ENCODE results near the gene RTP1.
"Not testable (repeated sequence)": the region's sequence is repeated elsewhere in the genome, so short reads cannot be mapped to it uniquely, and the experiment has no call there.

RTP1 gene

GRCh38 chr3:187199463-187200050 lies 2.3 kb downstream of the RTP1 start:
- not testable (repeated sequence) for DNase-seq (ENCODE audit: low read depth)

GRCh38 chr3:187205683-187206082 lies 8.4 kb downstream of the RTP1 start:
- no peak for DNase-seq (ENCODE audit: low read depth)

GRCh38 chr3:187207062-187207461 lies 9.8 kb downstream of the RTP1 start:
- DNase-seq (ENCODE audit: low read depth), result no peak

- DNase-seq (ENCODE audit: low read depth), result no peak
Observed at GRCh38 chr3:187207624-187208023, 10.3 kb downstream of the RTP1 start.

GRCh38 chr3:187208159-187208558 lies 10.9 kb downstream of the RTP1 start:
- DNase-seq (ENCODE audit: low read depth), result no peak

GRCh38 chr3:187209491-187209890 lies 12.2 kb downstream of the RTP1 start:
- DNase-seq (ENCODE audit: low read depth), result no peak

GRCh38 chr3:187210091-187210490 lies 12.8 kb downstream of the RTP1 start:
- no peak for DNase-seq (ENCODE audit: low read depth)

- DNase-seq (ENCODE audit: low read depth), result no peak
Observed at GRCh38 chr3:187210545-187211327, 13.4 kb downstream of the RTP1 start.

- DNase-seq (ENCODE audit: low read depth), result no peak
Observed at GRCh38 chr3:187211532-187212195, 14.4 kb downstream of the RTP1 start.

GRCh38 chr3:187212196-187212545 lies 14.9 kb downstream of the RTP1 start:
- DNase-seq (ENCODE audit: low read depth), result no peak

- DNase-seq (ENCODE audit: low read depth), result no peak
Observed at GRCh38 chr3:187212705-187213104, 15.4 kb downstream of the RTP1 start.

GRCh38 chr3:187213616-187214015 lies 16.3 kb downstream of the RTP1 start:
- no peak for DNase-seq (ENCODE audit: low read depth)

- no peak for DNase-seq (ENCODE audit: low read depth)
Observed at GRCh38 chr3:187215460-187215859, 18.2 kb downstream of the RTP1 start.

GRCh38 chr3:187222801-187223200 lies 25.5 kb downstream of the RTP1 start:
- no peak for DNase-seq (ENCODE audit: low read depth)

- DNase-seq (ENCODE audit: low read depth), result no peak
Observed at GRCh38 chr3:187223799-187224198, 26.5 kb downstream of the RTP1 start.

- DNase-seq (ENCODE audit: low read depth), result no peak
Observed at GRCh38 chr3:187227658-187228258, 30.5 kb downstream of the RTP1 start.

GRCh38 chr3:187228740-187229139 lies 31.5 kb downstream of the RTP1 start:
- no peak for DNase-seq (ENCODE audit: low read depth)

GRCh38 chr3:187230011-187230410 lies 32.7 kb downstream of the RTP1 start:
- DNase-seq (ENCODE audit: low read depth), result no peak

GRCh38 chr3:187236962-187237361 lies 39.7 kb downstream of the RTP1 start:
- DNase-seq (ENCODE audit: low read depth), result no peak

- no peak for DNase-seq (ENCODE audit: low read depth)
Observed at GRCh38 chr3:187237741-187238140, 40.5 kb downstream of the RTP1 start.

- no peak for DNase-seq (ENCODE audit: low read depth)
Observed at GRCh38 chr3:187238239-187238638, 41.0 kb downstream of the RTP1 start.

GRCh38 chr3:187238835-187239234 lies 41.5 kb downstream of the RTP1 start:
- not testable (repeated sequence) for DNase-seq (ENCODE audit: low read depth)

GRCh38 chr3:187242435-187242834 lies 45.1 kb downstream of the RTP1 start:
- no peak for DNase-seq (ENCODE audit: low read depth)

All from stimulated activated CD8-positive, alpha-beta memory T cell treated with anti-CD3 and anti-CD28 coated beads, Interleukin-12 subunit alpha, Interleukin-12 subunit beta, amount 100 ng/mL, for 4 hours (primary cell).